ENCODE measurements around the gene RPTOR. TPM values are rescaled to one million over a fixed set of nuclear protein-coding genes. Genes with fewer than 3 reads are reported as not detected.
"Not testable (repeated sequence)": the region's sequence is repeated elsewhere in the genome, so short reads cannot be mapped to it uniquely, and the experiment has no call there.

RPTOR gene
- total RNA-seq, 2 experiments from 2014 or later: 88.9 to 91.8 TPM

DNA sequence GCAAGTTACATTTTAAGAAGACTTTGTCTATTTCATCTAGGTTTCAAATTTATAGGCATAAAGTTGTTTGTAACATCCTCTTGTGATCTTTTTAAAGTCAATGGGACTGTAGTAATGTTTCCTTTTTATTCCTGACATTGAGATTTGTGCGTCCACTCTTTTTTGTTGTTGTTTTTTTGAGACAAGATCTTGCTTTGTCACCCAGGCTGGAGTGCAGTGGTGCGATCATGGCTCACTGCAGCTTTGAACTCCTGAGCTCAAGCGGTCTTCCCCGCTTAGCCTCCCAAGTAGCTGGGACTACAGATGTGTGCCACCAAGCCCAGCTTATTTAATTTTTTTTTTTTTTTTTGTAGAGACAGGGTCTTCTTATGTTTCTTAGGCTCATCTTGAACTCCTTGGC lies 29.9 kb downstream of the RPTOR start:
- H3K4me1 Mint-ChIP-seq: peaks cover 14% of the 10 kb centered on the region
- H3K36me3 Mint-ChIP-seq (ENCODE audit: low read depth): peaks cover 4% of the 10 kb centered on the region
- POLR2A ChIA-PET: interaction anchor here (1.1 kb wide), 1 partner anchor 147 kb away, joined by 3 read pairs; no protein-coding TSS in a partner anchor
- no peaks in the 10 kb centered on the region for H3K9me3 Mint-ChIP-seq
- no peaks in the 10 kb centered on the region for H3K27me3 Mint-ChIP-seq
- H3K4me3 Mint-ChIP-seq: no peak overlapping the region
- no peak for DNase-seq
- CTCF ChIA-PET: interaction anchor here (0.6 to 3.7 kb wide), 7 partner anchors 9 to 324 kb away, joined by 3 to 24 read pairs (median 3); no protein-coding TSS in a partner anchor
- no peak overlapping the region for H3K27ac Mint-ChIP-seq

DNA sequence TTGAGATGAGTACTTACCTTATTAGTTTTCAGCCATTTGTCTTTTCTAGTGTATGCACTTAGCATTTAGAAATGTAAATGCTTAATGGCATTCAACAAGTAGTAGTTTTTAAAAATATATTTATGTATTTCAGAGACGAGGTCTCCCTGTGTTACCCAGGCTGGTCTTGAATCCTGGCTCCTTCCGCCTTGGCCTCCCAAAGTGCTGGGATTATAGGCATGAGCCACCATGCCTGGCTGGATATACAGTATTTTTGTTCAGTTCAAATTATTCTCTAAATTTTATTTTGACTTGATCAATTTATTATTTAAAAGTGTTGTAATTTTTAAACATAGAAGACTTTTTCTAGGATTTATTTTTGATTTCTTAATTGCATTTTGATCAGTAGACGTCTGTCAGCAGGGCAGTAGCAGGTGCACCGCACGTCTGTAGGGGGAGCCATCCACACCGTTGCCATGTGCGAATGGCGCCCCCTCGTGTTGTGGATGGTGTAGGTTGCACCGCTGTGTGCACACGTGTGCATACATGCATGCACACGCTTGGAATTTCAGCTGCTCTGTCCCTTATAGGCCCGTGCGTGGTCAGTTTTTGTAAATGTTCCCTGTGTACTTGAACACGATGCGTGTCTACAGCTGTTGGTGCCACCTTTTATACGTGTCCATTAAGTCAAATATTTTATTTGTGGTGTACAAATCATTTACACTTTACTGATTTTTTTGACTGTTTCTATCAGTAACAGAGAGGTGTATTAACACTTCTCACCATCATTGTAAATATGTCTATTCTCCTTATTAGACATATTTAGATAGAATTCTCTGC lies 30.6 kb downstream of the RPTOR start:
- Mint-ChIP-seq H3K27me3 (no peaks in the 10 kb centered on the region), H3K36me3 (ENCODE audit: low read depth) (peaks cover 4% of the 10 kb centered on the region), H3K4me1 (peaks cover 14% of the 10 kb centered on the region), H3K27ac (no peak overlapping the region), H3K4me3 (no peak overlapping the region), H3K9me3 (no peaks in the 10 kb centered on the region)
- DNase-seq: peak; percentile 93
- CTCF ChIA-PET: interaction anchor here (0.6 to 3.7 kb wide), 23 partner anchors 9 to 323 kb away, joined by 3 to 24 read pairs (median 4); partner anchors contain the start of gene RPTOR
- POLR2A ChIA-PET: interaction anchor here (1.0 kb wide), 1 partner anchor 65 kb away, joined by 3 read pairs; no protein-coding TSS in a partner anchor

DNA sequence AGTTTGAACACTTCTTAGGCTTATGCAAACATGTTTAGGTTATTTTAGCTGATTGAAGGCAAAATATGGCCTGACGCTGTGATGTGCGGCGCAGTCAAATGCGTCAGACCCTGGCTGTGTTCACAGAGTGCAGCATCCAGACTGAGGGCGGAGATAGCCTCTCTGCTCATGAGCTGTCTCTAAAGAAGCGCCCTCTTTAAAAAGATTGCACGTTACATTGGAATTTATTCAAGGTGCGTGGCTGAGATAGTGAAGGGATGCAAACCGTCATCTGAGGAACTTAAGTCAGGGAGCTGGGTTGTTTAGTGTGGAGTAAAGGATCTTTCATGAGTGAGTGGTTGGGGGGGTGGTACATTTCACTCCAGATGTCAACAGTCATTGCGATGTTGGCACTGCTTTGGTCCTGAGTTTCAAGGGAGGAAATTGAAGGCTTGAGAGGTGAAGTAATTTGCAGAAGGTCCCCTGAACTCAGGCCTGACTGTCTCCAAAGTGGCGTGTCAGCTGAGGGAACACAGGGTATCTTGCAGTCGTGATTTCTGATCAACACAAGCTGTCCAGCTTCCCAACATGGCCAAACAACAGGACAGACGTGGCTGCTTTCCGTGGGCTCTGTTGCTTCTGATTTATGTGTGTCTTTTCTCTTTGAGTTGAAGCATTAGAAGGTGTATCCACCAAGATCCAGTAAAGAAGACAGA lies 33.4 kb downstream of the RPTOR start:
- no peaks in the 10 kb centered on the region for H3K27me3 Mint-ChIP-seq
- ChIA-PET POLR2A (no interaction called here), CTCF (interaction anchor here (0.6 to 3.7 kb wide), 4 partner anchors 14 to 464 kb away, joined by 3 to 22 read pairs (median 4); no protein-coding TSS in a partner anchor)
- no peak for DNase-seq
- H3K27ac Mint-ChIP-seq: no peak overlapping the region
- peaks cover 3% of the 10 kb centered on the region for H3K36me3 Mint-ChIP-seq (ENCODE audit: low read depth)
- H3K4me3 Mint-ChIP-seq: no peak overlapping the region
- peaks cover 20% of the 10 kb centered on the region for H3K4me1 Mint-ChIP-seq
- no peaks in the 10 kb centered on the region for H3K9me3 Mint-ChIP-seq

DNA sequence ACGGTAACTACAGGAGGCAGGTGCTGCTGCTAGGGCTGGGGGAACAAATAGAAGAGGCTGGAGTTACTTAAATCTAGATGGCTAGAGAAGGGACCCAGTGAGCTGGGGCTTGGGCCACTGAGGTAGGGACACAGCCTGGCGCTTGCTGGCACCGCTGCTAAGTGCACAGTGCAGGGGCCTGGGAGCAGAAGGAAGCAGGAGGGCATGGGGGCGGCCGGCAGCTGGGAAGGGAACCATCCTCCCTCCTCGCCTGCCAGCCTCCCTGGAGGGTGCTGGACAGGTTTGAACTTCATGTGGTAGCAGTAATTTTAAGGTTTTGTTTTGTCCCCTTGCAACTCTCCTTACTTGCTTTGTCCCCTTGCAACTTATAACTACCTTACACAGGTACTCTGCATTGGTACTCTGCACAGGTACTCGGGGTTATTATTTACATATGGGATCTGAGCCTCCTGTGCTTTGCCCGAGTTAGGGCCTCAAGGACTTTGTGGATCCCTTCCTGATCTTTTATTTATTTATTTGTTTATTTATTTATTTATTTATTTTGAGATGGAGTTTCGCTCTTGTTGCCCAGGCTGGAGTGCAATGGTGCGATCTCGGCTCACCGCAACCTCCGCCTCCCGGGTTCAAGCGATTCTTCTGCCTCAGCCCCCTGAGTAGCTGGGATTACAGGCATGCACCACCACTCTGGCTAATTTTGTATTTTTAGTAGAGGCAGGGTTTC lies 34.2 kb downstream of the RPTOR start:
- POLR2A ChIA-PET; H3K27me3 Mint-ChIP-seq; H3K9me3 Mint-ChIP-seq; H3K4me3 Mint-ChIP-seq; H3K36me3 Mint-ChIP-seq (ENCODE audit: low read depth); H3K27ac Mint-ChIP-seq; DNase-seq: not testable (repeated sequence)
- CTCF ChIA-PET: interaction anchor here (0.7 to 3.7 kb wide), 2 partner anchors 151 to 321 kb away, joined by 3 to 22 read pairs; no protein-coding TSS in a partner anchor
- peaks cover 25% of the 10 kb centered on the region for H3K4me1 Mint-ChIP-seq

DNA sequence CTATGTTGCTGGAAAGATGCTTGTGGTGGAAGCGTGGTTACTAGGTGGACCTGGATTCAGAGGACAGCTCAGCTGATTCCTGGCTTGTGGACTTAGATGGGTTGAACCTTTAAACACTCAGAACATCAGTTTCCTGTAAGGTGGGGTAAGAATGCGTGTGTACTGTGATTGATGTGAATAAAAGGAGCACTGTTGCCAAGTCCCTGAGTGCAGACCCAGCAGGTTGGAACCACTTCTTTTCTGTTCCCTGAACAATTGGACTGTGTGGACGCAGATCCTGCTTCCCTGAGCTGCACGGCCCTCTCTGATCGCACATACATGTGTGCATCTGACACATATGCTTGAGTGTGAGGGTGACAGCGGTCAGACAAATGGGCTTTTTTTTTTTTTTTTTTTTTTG lies 37.5 kb downstream of the RPTOR start:
- H3K27ac Mint-ChIP-seq: no peak overlapping the region
- CTCF ChIA-PET: no interaction called here
- H3K36me3 Mint-ChIP-seq (ENCODE audit: low read depth): peaks cover 7% of the 10 kb centered on the region

DNA sequence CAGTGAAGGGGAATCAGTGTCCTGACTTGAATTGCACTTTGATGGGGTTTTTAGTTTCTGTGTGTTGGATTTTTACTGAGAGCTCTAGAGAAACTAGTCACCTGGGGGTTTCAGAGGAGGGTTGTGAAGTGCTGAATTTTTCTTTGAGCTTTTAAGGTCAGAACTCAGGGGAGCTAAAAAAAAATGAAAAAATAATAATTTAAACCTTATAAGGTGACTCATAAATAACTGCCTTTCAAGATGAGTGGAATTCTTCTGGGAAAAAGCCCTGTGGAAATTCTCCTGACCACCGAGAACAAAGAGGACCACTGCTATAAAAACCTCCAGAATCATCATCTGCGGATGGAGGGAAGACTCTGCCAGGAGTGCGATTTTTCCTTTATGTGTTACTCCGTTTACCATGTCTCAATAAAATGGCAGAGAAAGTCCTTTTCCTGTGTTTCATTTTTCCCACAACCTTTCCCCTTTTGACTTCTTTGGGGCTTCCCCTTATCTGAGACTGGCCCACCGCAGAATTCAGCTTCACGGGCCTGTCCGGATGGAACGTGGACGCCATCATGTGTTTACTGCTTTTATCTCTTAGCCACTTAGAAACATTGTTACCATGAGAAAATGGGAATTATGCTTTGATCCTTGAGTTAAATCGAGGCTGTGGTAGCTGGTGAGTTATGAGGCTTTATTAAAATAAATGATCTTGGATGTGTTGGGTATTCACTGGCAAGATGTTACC lies 39.7 kb downstream of the RPTOR start:
- no peak for DNase-seq

More for the DNA sequence above, 37.5 kb downstream of the RPTOR start:
- H3K4me3 Mint-ChIP-seq: no peak overlapping the region
- no peaks in the 10 kb centered on the region for H3K27me3 Mint-ChIP-seq
- no peak for DNase-seq
- no peaks in the 10 kb centered on the region for H3K9me3 Mint-ChIP-seq
- H3K4me1 Mint-ChIP-seq: peaks cover 24% of the 10 kb centered on the region
- POLR2A ChIA-PET: no interaction called here

DNA sequence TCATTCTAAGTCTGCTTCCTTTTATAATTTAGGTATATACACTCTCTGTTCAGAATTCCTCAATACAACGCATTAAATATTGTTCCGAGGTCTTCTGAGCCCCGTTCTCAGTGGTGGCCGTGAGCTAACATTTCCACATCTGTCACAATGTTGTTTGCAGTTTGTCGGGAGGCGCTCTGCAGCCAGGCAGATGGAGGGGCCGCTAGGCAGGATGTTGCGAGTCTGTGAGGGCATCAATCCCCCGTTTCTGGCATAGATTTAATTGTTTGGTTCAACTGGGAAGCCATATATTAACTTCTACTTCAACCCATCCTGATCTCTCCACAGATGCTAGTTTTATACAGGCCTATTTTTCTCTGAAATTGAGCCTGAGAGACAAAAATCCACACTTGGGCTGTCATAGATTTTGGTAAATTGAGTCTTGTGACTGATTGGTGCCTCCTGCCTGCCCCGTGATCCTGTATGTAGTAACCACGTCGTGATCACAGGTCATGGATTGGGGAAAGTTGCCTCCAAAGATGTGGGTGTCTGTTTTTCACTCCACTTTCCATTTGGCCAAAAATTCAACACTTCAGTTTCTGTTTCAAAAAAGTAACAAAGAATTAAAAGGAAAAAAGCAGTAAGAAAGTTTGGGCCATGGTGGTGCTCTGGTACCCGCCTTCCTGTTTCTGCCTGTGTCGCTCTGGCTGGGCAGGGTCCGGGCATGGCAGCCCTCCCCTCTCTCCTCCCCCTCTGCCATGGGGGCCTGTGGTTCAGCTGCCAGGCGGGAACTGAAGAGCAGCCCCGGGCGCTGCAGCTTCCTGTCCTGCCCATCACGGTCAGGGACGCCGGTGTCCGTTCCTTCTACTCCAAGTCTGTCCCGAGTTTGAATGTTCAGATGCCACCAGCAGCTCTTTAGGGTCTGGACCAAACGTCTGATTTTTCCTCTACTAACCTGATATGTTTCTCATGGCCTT lies 41.5 kb downstream of the RPTOR start:
- Mint-ChIP-seq H3K27me3 (no peaks in the 10 kb centered on the region), H3K27ac (peak overlapping the region; percentile 22), H3K9me3 (no peaks in the 10 kb centered on the region), H3K4me3 (no peak overlapping the region), H3K4me1 (peaks cover 30% of the 10 kb centered on the region), H3K36me3 (ENCODE audit: low read depth) (peaks cover 7% of the 10 kb centered on the region)
- POLR2A ChIA-PET: no interaction called here
- CTCF ChIA-PET: interaction anchor here (0.6 to 3.1 kb wide), 3 partner anchors 10 to 372 kb away, joined by 3 to 20 read pairs (median 3); no protein-coding TSS in a partner anchor
- no peak for DNase-seq

More for the DNA sequence above, 39.7 kb downstream of the RPTOR start:
- Mint-ChIP-seq H3K4me3 (no peak overlapping the region), H3K9me3 (no peaks in the 10 kb centered on the region), H3K4me1 (peaks cover 25% of the 10 kb centered on the region), H3K27ac (no peak overlapping the region), H3K27me3 (no peaks in the 10 kb centered on the region), H3K36me3 (ENCODE audit: low read depth) (peaks cover 7% of the 10 kb centered on the region)
- CTCF ChIA-PET: interaction anchor here (3.1 kb wide), 1 partner anchor 9 kb away, joined by 20 read pairs; no protein-coding TSS in a partner anchor
- POLR2A ChIA-PET: no interaction called here

DNA sequence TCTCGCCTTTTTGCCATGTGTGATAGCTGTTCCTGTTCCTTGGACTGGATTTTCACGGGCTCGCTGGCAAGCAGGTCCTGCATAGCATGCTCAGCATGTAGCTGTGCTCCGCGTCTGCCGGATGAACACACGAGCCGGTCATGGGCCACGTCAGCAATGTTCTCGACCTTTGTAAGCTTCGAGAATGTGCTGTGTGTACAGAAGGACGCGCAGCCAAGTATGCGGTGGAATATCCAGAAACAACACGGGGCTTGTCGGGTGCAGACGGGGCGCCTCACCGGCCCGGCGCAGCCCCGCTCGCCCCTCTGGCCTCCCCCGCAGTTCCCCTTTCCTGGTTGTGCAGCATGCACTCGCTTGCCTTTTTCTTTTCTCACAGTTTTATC lies 42.2 kb downstream of the RPTOR start:
- H3K36me3 Mint-ChIP-seq (ENCODE audit: low read depth): peaks cover 7% of the 10 kb centered on the region
- no peaks in the 10 kb centered on the region for H3K27me3 Mint-ChIP-seq
- no peaks in the 10 kb centered on the region for H3K9me3 Mint-ChIP-seq
- DNase-seq: no peak
- CTCF ChIA-PET: interaction anchor here (0.6 to 0.9 kb wide), 2 partner anchors 11 to 372 kb away, joined by 3 read pairs; no protein-coding TSS in a partner anchor
- peaks cover 37% of the 10 kb centered on the region for H3K4me1 Mint-ChIP-seq
- H3K4me3 Mint-ChIP-seq: no peak overlapping the region
- POLR2A ChIA-PET: no interaction called here
- H3K27ac Mint-ChIP-seq: no peak overlapping the region

DNA sequence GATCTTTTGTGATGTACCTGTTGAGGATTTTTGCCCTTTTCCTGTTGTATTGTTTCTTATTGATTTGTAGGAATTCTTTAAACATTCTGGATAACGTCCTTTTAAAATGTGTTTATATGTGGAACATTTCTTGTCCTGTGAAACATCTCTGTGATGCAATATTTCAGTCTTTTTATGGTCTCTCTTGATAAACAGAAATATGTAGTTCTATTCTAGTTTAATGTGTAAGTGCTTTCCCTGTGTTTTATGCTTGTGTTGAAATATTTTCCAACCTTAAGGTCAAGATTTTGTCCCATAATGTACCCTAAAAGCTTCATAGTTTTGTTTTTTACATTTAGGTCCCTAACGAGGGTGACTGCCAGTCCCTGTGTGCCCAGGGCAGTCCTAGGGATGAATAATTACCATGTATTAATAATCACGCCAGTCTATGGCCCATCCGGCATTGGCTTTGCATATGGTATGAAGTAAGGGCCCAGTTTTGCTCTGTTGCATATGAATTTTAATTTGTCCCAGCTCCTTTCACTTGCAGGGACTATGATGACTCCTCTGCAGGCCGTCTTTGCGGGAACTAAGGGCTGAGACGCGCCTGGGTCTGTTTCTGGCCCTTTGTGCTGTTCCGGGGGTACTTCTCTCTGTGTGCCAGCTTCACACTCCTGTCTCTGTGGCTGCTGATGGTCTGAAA lies 44.2 kb downstream of the RPTOR start:
- H3K27me3 Mint-ChIP-seq: no peaks in the 10 kb centered on the region
- peaks cover 37% of the 10 kb centered on the region for H3K4me1 Mint-ChIP-seq
- ChIA-PET POLR2A (no interaction called here), CTCF (interaction anchor here (1.6 kb wide), 1 partner anchor 13 kb away, joined by 5 read pairs; no protein-coding TSS in a partner anchor)
- no peak overlapping the region for H3K4me3 Mint-ChIP-seq
- no peak overlapping the region for H3K27ac Mint-ChIP-seq
- peaks cover 3% of the 10 kb centered on the region for H3K36me3 Mint-ChIP-seq (ENCODE audit: low read depth)
- no peaks in the 10 kb centered on the region for H3K9me3 Mint-ChIP-seq
- DNase-seq: no peak

DNA sequence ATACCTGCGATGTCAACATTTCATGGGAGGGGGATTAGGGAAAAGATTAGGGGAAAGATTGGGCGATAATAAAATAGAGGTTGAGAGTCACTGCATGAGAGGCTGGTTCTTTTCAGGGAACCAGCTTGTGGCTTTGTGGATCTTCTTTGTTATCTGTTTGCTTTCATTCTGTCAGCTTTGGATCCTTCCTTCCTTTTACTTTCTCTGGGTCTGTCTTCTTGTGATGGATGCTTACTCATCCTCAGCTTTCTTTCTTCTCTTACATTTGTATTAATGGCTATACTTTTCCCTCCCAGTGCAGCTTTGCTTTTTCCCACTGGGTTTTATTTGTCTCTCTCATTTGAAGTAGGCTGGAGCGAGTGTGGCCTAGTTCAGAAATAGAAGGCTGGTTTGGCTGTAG lies 47.1 kb downstream of the RPTOR start:
- H3K27ac Mint-ChIP-seq: no peak overlapping the region
- DNase-seq: no peak
- no peaks in the 10 kb centered on the region for H3K36me3 Mint-ChIP-seq (ENCODE audit: low read depth)
- no peak overlapping the region for H3K4me3 Mint-ChIP-seq
- H3K27me3 Mint-ChIP-seq: no peaks in the 10 kb centered on the region
- ChIA-PET POLR2A (interaction anchor here (1.1 kb wide), 1 partner anchor 298 kb away, joined by 3 read pairs; no protein-coding TSS in a partner anchor), CTCF (interaction anchor here (1.2 to 3.2 kb wide), 3 partner anchors 14 to 30 kb away, joined by 3 to 15 read pairs (median 5); no protein-coding TSS in a partner anchor)
- no peaks in the 10 kb centered on the region for H3K9me3 Mint-ChIP-seq
- peaks cover 46% of the 10 kb centered on the region for H3K4me1 Mint-ChIP-seq

DNA sequence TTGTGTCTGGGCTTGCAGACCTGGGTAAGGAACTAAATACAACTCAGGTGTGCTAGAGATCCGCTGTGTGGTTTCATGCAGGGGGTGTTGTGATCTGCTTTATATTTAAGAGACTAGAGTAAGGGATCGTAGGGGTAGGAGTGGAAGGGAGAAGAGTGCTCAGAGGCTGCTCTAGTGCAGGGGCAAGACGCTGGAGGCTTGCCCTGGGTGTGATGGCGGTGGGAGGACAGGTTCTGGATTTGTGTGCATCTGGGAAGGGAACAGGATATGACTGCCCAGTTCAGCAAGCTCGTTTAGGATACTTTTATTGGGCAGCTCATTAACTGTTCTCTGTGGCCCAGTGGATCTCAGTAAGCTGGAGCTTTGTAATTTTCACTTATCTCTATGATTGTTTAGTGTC lies 47.6 kb downstream of the RPTOR start:
- Mint-ChIP-seq H3K27me3 (no peaks in the 10 kb centered on the region), H3K36me3 (ENCODE audit: low read depth) (peaks cover 2% of the 10 kb centered on the region), H3K4me3 (no peak overlapping the region), H3K9me3 (no peaks in the 10 kb centered on the region), H3K4me1 (peaks cover 48% of the 10 kb centered on the region), H3K27ac (no peak overlapping the region)
- DNase-seq: no peak
- ChIA-PET POLR2A (interaction anchor here (0.6 to 1.1 kb wide), 2 partner anchors 12 to 297 kb away, joined by 3 read pairs; no protein-coding TSS in a partner anchor), CTCF (interaction anchor here (1.2 to 3.2 kb wide), 3 partner anchors 15 to 29 kb away, joined by 3 to 15 read pairs (median 5); no protein-coding TSS in a partner anchor)

Measured in activated CD4-positive, alpha-beta memory T cell treated with anti-CD3 and anti-CD28 coated beads, Interleukin-2, amount 10 ng/mL, durations not matched to agents 7 days and 5 days (primary cell).